OCI-LY1 (cell line): Measurements from ENCODE around the gene MME.

Experiments used
- H2AFZ ChIP-seq: fragments of 200-600 bp; sonication (generic), shearing (Covaris generic); 2 replicates; pipeline ENCODE4 v1.6.0; 2014; ENCODE audit warnings: antibody characterized with exemption, mild to moderate bottlenecking, low read length
- H3F3A ChIP-seq: fragments of 200-600 bp; sonication (generic), shearing (Covaris generic); 2 replicates; pipeline ENCODE4 v1.6.0; 2014; ENCODE audit warnings: mild to moderate bottlenecking, antibody characterized with exemption, low read length, moderate library complexity; ENCODE audit not compliant: insufficient read depth
- H3K27ac ChIP-seq: fragments of 200-600 bp; sonication (generic); 2 replicates; pipeline ENCODE4 v1.5.1; 2014; ENCODE audit warnings: low read length, mixed run types, mild to moderate bottlenecking, low read depth; ENCODE audit not compliant: poor library complexity, severe bottlenecking
- H3K27me3 ChIP-seq: fragments of 200-600 bp; sonication (generic); 2 replicates; pipeline ENCODE4 v1.6.0; 2014; ENCODE audit warnings: antibody characterized with exemption, mild to moderate bottlenecking, low read length, moderate library complexity; ENCODE audit not compliant: insufficient read depth
- H3K36me3 ChIP-seq: fragments of 200-600 bp; sonication (generic); 2 replicates; pipeline ENCODE4 v1.6.1; 2014; ENCODE audit warnings: mild to moderate bottlenecking, antibody characterized with exemption, low read length, moderate library complexity, mixed read lengths; ENCODE audit not compliant: insufficient read depth
- H3K4me1 ChIP-seq: fragments of 200-600 bp; sonication (generic); 2 replicates; pipeline ENCODE4 v1.5.1; 2014; ENCODE audit warnings: mild to moderate bottlenecking, low read length, moderate library complexity; ENCODE audit not compliant: insufficient read depth, severe bottlenecking
- H3K4me2 ChIP-seq: fragments of 200-600 bp; sonication (generic), shearing (Covaris generic); 2 replicates; pipeline ENCODE4 v1.6.1; 2014; ENCODE audit warnings: low read length
- H3K4me3 ChIP-seq: fragments of 200-600 bp; sonication (generic); 2 replicates; pipeline ENCODE4 v1.5.1; 2014; ENCODE audit warnings: low read length, low read depth, mild to moderate bottlenecking, mixed read lengths; ENCODE audit not compliant: poor library complexity, severe bottlenecking
- H3K79me2 ChIP-seq: fragments of 200-600 bp; shearing (Covaris generic); 2 replicates; pipeline ENCODE4 v1.6.1; 2016; ENCODE audit warnings: mixed run types, low read length, mixed read lengths; ENCODE audit not compliant: insufficient read depth
- H3K9ac ChIP-seq: fragments of 200-600 bp; sonication (generic), shearing (Covaris generic); 2 replicates; pipeline ENCODE4 v1.6.1; 2014; ENCODE audit warnings: mild to moderate bottlenecking, low read length, mixed read lengths
- H3K9me2 ChIP-seq: fragments of 200-600 bp; sonication (generic), shearing (Covaris generic); 2 replicates; pipeline ENCODE4 v1.6.1; 2014; ENCODE audit warnings: low read depth, mild to moderate bottlenecking, low read length, mixed read lengths
- H3K9me3 ChIP-seq: fragments of 200-600 bp; shearing (Covaris generic); 2 replicates; pipeline ENCODE4 v1.6.1; 2014; ENCODE audit warnings: low read length, mixed read lengths
- H4K20me1 ChIP-seq: fragments of 200-600 bp; sonication (generic), shearing (Covaris generic); 2 replicates; pipeline ENCODE4 v1.6.0; 2016; ENCODE audit warnings: mild to moderate bottlenecking, low read length; ENCODE audit not compliant: insufficient read depth
- EZH2 ChIP-seq: fragments of 200-600 bp; sonication (generic), shearing (Covaris generic); IDR thresholded peaks from 2 replicates; pipeline ENCODE4 v1.8.0; 2017; ENCODE audit warnings: borderline replicate concordance, mixed run types, mild to moderate bottlenecking, antibody characterized with exemption, low read length, moderate library complexity, mixed read lengths
- TF ChIP-seq, protein P1 (sequence below): fragments of 200-600 bp; sonication (generic), shearing (Covaris generic); IDR thresholded peaks from 2 replicates; pipeline ENCODE4 v1.5.1; 2017; ENCODE audit warnings: mild to moderate bottlenecking, antibody characterized with exemption, low read length, moderate library complexity, mixed read lengths

The MME gene

DNA sequence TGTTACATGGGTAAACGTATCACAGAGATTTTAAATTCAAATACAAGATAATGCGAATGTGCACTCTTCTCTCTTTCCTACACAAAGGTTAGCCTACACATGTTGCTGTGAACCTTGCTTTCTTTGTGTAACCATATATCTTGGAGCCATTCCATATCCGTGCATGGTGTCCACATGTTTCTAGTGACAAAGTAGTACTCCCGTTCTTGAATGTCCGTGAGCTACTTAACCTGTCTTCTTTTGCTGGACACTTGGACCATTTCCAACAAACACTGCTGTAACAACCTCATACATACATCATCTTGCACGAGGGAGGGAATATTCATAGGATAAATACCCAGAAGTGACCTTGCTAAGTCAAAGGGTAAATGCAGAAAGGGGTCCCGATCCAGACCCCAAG, 138.3 kb downstream of the MME start:
- TF ChIP-seq EZH2: no peak
- TF ChIP-seq, protein P1, sequence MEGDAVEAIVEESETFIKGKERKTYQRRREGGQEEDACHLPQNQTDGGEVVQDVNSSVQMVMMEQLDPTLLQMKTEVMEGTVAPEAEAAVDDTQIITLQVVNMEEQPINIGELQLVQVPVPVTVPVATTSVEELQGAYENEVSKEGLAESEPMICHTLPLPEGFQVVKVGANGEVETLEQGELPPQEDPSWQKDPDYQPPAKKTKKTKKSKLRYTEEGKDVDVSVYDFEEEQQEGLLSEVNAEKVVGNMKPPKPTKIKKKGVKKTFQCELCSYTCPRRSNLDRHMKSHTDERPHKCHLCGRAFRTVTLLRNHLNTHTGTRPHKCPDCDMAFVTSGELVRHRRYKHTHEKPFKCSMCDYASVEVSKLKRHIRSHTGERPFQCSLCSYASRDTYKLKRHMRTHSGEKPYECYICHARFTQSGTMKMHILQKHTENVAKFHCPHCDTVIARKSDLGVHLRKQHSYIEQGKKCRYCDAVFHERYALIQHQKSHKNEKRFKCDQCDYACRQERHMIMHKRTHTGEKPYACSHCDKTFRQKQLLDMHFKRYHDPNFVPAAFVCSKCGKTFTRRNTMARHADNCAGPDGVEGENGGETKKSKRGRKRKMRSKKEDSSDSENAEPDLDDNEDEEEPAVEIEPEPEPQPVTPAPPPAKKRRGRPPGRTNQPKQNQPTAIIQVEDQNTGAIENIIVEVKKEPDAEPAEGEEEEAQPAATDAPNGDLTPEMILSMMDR: no peak
- no peaks in the 10 kb centered on the region for H3K36me3 ChIP-seq
- no peaks in the 10 kb centered on the region for H4K20me1 ChIP-seq
- no peaks in the 10 kb centered on the region for H3K9me2 ChIP-seq
- H3K27me3 ChIP-seq: no peaks in the 10 kb centered on the region
- H3K4me3 ChIP-seq: no peak overlapping the region
- 0 out of 2 replicates have a peak, but pooled peaks cover 2% of the 10 kb centered on the region for H3K9me3 ChIP-seq
- H3K27ac ChIP-seq: no peak overlapping the region
- H3K9ac ChIP-seq: no peak overlapping the region
- H3K79me2 ChIP-seq: no peaks in the 10 kb centered on the region
- H3K4me1 ChIP-seq: peaks cover 4% of the 10 kb centered on the region
- H3F3A ChIP-seq: no peaks in the 10 kb centered on the region
- no peak overlapping the region for H3K4me2 ChIP-seq
- no peak overlapping the region for H2AFZ ChIP-seq

DNA sequence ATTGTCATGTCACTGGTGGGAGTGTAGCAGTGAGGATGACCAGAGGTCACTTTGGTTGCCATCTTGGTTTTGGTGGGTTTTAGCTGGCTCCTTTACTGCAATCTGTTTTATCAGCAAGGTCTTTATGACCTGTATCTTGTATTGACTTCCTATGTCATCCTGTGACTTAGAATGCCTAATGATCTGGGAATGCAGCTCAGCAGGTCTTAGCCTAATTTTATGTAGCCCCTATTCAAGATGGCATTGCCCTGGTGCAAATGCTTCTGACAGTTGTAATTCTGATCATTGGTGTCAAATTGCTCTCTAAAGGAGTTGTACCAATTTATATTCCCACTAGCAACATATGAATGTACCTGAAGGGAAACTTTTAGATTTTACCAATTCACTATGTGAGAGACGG, 139.0 kb downstream of the MME start:
- no peak overlapping the region for H3K4me3 ChIP-seq
- H3K27me3 ChIP-seq: no peaks in the 10 kb centered on the region
- H3K36me3 ChIP-seq: no peaks in the 10 kb centered on the region
- 0 out of 2 replicates have a peak, but pooled peaks cover 2% of the 10 kb centered on the region for H3K9me3 ChIP-seq
- no peaks in the 10 kb centered on the region for H4K20me1 ChIP-seq
- TF ChIP-seq, protein P1: no peak
- no peak for TF ChIP-seq EZH2
- H2AFZ ChIP-seq: no peak overlapping the region
- H3K79me2 ChIP-seq: no peaks in the 10 kb centered on the region
- no peaks in the 10 kb centered on the region for H3F3A ChIP-seq
- no peak overlapping the region for H3K27ac ChIP-seq
- H3K9me2 ChIP-seq: no peaks in the 10 kb centered on the region
- no peak overlapping the region for H3K9ac ChIP-seq
- no peak overlapping the region for H3K4me2 ChIP-seq
- peaks cover 4% of the 10 kb centered on the region for H3K4me1 ChIP-seq

DNA sequence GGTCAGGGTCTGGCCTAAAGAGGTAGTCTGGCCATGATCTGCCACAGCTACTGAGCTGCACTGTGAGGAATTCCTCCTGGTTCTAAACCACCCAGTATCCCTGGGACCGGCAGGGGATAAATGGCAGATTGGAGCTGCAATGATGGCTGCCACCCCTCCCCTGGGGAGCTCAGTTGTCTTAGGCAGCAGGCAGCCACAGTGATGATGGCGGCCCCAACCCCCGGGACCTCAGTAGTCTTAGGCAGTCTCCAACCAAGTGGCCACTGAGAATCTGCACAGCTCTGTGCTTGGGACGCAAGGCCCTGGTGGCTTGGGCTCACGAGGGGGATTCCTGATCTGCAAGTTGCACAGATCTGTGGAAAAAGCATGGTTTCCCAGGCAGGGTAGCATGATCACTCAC, 145.3 kb downstream of the MME start:
- Histone ChIP-seq H3K79me2 (no peaks in the 10 kb centered on the region), H3K9me3 (0 out of 2 replicates have a peak, but pooled peaks cover 2% of the 10 kb centered on the region), H3K4me2 (no peak overlapping the region), H3K36me3 (no peaks in the 10 kb centered on the region), H3K4me3 (no peak overlapping the region), H3K27me3 (no peaks in the 10 kb centered on the region), H3F3A (no peaks in the 10 kb centered on the region), H3K4me1 (no peaks in the 10 kb centered on the region), H3K9me2 (no peaks in the 10 kb centered on the region; the same call in 1 of the 2 replicates), H3K27ac (no peak overlapping the region), H2AFZ (no peak overlapping the region), H3K9ac (no peak overlapping the region), H4K20me1 (no peaks in the 10 kb centered on the region)
- TF ChIP-seq, protein P1: no peak
- TF ChIP-seq EZH2: no peak
